ENCODE measurements around the gene SLC5A1.

DNA sequence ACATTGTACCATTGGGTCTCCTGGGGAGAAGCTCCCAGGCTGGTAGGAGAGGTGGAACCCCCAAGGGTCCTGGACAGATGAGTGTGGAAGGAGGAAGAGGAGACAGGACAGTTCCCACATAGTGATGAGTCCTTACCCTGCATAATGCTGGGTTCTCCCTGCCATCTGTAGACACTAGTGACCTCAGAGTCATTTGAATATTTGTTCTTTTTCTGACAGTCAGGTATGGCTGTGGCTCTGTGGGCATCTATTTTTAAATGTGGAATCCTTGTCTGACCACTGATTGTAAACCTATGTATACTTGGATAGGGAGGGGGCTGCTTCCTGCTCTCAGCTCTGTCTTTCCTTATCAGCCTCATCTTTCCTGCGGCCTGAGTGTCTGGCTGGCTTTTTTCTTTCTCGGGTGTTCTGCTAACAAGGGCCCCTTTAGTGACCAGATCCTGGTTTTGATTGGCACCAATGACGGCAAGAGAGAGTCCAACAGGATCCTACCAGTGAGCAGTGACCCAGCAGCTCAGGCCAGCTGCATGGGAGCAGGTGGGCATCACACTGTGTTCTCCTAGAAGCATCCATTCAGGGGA lies 2.6 kb upstream of the SLC5A1 start:
- no peak for TF ChIP-seq POLR2AphosphoS5 (IDR thresholded peaks at IDR 0.05; ENCODE audit: low read depth, low read length)
- TF ChIP-seq, protein P1, sequence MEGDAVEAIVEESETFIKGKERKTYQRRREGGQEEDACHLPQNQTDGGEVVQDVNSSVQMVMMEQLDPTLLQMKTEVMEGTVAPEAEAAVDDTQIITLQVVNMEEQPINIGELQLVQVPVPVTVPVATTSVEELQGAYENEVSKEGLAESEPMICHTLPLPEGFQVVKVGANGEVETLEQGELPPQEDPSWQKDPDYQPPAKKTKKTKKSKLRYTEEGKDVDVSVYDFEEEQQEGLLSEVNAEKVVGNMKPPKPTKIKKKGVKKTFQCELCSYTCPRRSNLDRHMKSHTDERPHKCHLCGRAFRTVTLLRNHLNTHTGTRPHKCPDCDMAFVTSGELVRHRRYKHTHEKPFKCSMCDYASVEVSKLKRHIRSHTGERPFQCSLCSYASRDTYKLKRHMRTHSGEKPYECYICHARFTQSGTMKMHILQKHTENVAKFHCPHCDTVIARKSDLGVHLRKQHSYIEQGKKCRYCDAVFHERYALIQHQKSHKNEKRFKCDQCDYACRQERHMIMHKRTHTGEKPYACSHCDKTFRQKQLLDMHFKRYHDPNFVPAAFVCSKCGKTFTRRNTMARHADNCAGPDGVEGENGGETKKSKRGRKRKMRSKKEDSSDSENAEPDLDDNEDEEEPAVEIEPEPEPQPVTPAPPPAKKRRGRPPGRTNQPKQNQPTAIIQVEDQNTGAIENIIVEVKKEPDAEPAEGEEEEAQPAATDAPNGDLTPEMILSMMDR (IDR thresholded peaks at IDR 0.05; ENCODE audit: control extremely low read depth in 1 of 3, insufficient read depth in 1 of 3, low read depth in 1 of 3, low read length in 3 of 3) = no peak
- TF ChIP-seq POLR2A (IDR thresholded peaks at IDR 0.05; ENCODE audit: control extremely low read depth in 1 of 2, low read depth in 2 of 2, low read length in 2 of 2) = no peak
- no peak for TF ChIP-seq CHD2 (IDR thresholded peaks at IDR 0.05; ENCODE audit: low read length)
- TF ChIP-seq EZH2 (IDR thresholded peaks at IDR 0.05; ENCODE audit: low read depth, low read length, severe bottlenecking) = no peak
- TF ChIP-seq YY1 (IDR thresholded peaks at IDR 0.05; ENCODE audit: low read depth, low read length) = no peak
- no peak for TF ChIP-seq CBX8 (IDR thresholded peaks at IDR 0.05; ENCODE audit: borderline replicate concordance, low read depth, low read length)
- TF ChIP-seq GABPA (IDR thresholded peaks at IDR 0.05; ENCODE audit: borderline replicate concordance, insufficient read depth, low read length) = no peak
- no peak for TF ChIP-seq CREB1 (IDR thresholded peaks at IDR 0.05)
- TF ChIP-seq GTF2F1 (IDR thresholded peaks at IDR 0.05; ENCODE audit: borderline replicate concordance, low read depth, low read length) = no peak
- TF ChIP-seq SIX5 (IDR thresholded peaks at IDR 0.05; ENCODE audit: low read depth, low read length) = no peak
- TF ChIP-seq EP300 (IDR thresholded peaks at IDR 0.05; ENCODE audit: borderline replicate concordance in 1 of 2, low read depth in 2 of 2, low read length in 2 of 2) = no peak
- TF ChIP-seq RFX5 (IDR thresholded peaks at IDR 0.05; ENCODE audit: borderline replicate concordance, low read depth, low read length) = no peak

Data from H1 (cell line).